Liver (tissue), 9 donors: ENCODE data around the gene DCAF5. TPM values are rescaled to one million over a fixed set of nuclear protein-coding genes. Genes with fewer than 3 reads are reported as not detected.
A peak's percentile ranks its signal among the peaks of the same experiment; 100 is the strongest.

Experiments
- DNase-seq: peaks from one replicate; pipeline ENCODE4 v3.0.0-alpha.2; 2017; ENCODE audit warnings: low spot score
- H3K27ac ChIP-seq, 2 donors: one replicate each; pipeline ENCODE4 v1.7.0; 2013; ENCODE audit warnings: inconsistent platforms in 2 of 2, low read length in 2 of 2, control low read depth in 1 of 2, low read depth in 1 of 2, mild to moderate bottlenecking in 1 of 2
- H3K27me3 ChIP-seq, 4 donors: one replicate each; pipeline versions ENCODE4 v1.6.1 to v1.7.0; 2013; ENCODE audit warnings: low read length in 3 of 4, inconsistent platforms in 1 of 4, mild to moderate bottlenecking in 1 of 4, moderate library complexity in 1 of 4; ENCODE audit not compliant: control insufficient read depth in 4 of 4, insufficient read depth in 4 of 4
- H3K36me3 ChIP-seq, 4 donors: one replicate each; pipeline versions ENCODE4 v1.6.1 to v1.7.0; 2013; ENCODE audit warnings: low read length in 3 of 4, mild to moderate bottlenecking in 3 of 4, low read depth in 1 of 4, moderate library complexity in 1 of 4; ENCODE audit not compliant: control insufficient read depth in 4 of 4, insufficient read depth in 3 of 4
- H3K4me1 ChIP-seq, 4 donors: one replicate each; pipeline versions ENCODE4 v1.6.1 to v1.7.0; 2013; ENCODE audit warnings: low read length in 3 of 4, mild to moderate bottlenecking in 3 of 4, moderate library complexity in 1 of 4; ENCODE audit not compliant: control insufficient read depth in 4 of 4, insufficient read depth in 4 of 4
- H3K4me3 ChIP-seq, 3 donors: one replicate each; pipeline versions ENCODE4 v1.6.1 to v1.7.0; 2013; ENCODE audit warnings: low read length in 3 of 3, control low read depth in 1 of 3, low read depth in 1 of 3, mild to moderate bottlenecking in 1 of 3
- H3K9ac ChIP-seq, 2 donors: one replicate each; pipeline ENCODE4 v1.7.0; 2013; ENCODE audit warnings: low read length in 2 of 2, mild to moderate bottlenecking in 2 of 2, moderate library complexity in 2 of 2, control low read depth in 1 of 2, low read depth in 1 of 2
- H3K9me3 ChIP-seq, 4 donors: one replicate each; pipeline versions ENCODE4 v1.6.1 to v1.7.0; 2013; ENCODE audit warnings: low read length in 3 of 4; ENCODE audit not compliant: control insufficient read depth in 4 of 4
- CTCF ChIP-seq: fragments of 150-350 bp; IDR thresholded peaks from 2 replicates; pipeline ENCODE4 v1.5.1; 2017; ENCODE audit warnings: improper control_type of control experiment, low read depth, low read length; ENCODE audit not compliant: missing input control
- EGR1 ChIP-seq, 2 donors: IDR thresholded peaks; 2 replicates each; pipeline ENCODE4 v1.6.1; 2016 to 2018; ENCODE audit warnings: antibody characterized with exemption in 2 of 2, low read depth in 2 of 2
- FOXA1 ChIP-seq: IDR thresholded peaks from 2 replicates; pipeline ENCODE4 v1.6.1; 2016; ENCODE audit warnings: antibody characterized with exemption
- FOXA2 ChIP-seq: IDR thresholded peaks from 2 replicates; pipeline ENCODE4 v1.6.1; 2016; ENCODE audit warnings: antibody characterized with exemption
- GABPA ChIP-seq, 2 donors: IDR thresholded peaks in 1 of 2; conservative IDR thresholded peaks in 1 of 2; 2 replicates each; pipeline ENCODE4 v1.6.1; 2016; ENCODE audit warnings: antibody characterized with exemption in 2 of 2, mild to moderate bottlenecking in 1 of 2, moderate library complexity in 1 of 2
- HNF4A ChIP-seq, 2 donors: conservative IDR thresholded peaks; 2 replicates each; pipeline ENCODE4 v1.6.1; 2016; ENCODE audit warnings: antibody characterized with exemption in 2 of 2, mild to moderate bottlenecking in 2 of 2
- HNF4G ChIP-seq: IDR thresholded peaks from 2 replicates; pipeline ENCODE4 v1.6.1; 2016; ENCODE audit warnings: antibody characterized with exemption
- JUND ChIP-seq, 2 donors: IDR thresholded peaks; 2 replicates each; pipeline ENCODE4 v1.6.1; 2016; ENCODE audit warnings: antibody characterized with exemption in 2 of 2
- MAX ChIP-seq: IDR thresholded peaks from 2 replicates; pipeline ENCODE4 v1.6.1; 2016; ENCODE audit warnings: antibody characterized with exemption
- NR2F2 ChIP-seq: IDR thresholded peaks from 2 replicates; pipeline ENCODE4 v1.6.1; 2016; ENCODE audit warnings: antibody characterized with exemption
- RAD21 ChIP-seq, 2 donors: IDR thresholded peaks; 2 replicates each; pipeline ENCODE4 v1.6.1; 2016; ENCODE audit warnings: antibody characterized with exemption in 2 of 2, mild to moderate bottlenecking in 2 of 2
- REST ChIP-seq: IDR thresholded peaks from 2 replicates; pipeline ENCODE4 v1.6.1; 2016; ENCODE audit warnings: antibody characterized with exemption, mild to moderate bottlenecking
- RXRA ChIP-seq, 2 donors: IDR thresholded peaks; 2 replicates each; pipeline ENCODE4 v1.6.1; 2017 to 2018; ENCODE audit warnings: antibody characterized with exemption in 2 of 2, mild to moderate bottlenecking in 1 of 2
- SP1 ChIP-seq: IDR thresholded peaks from 2 replicates; pipeline ENCODE4 v1.6.1; 2018; ENCODE audit warnings: antibody characterized with exemption, mild to moderate bottlenecking
- TAF1 ChIP-seq: conservative IDR thresholded peaks from 2 replicates; pipeline ENCODE4 v1.6.1; 2016; ENCODE audit warnings: antibody characterized with exemption, mild to moderate bottlenecking
- YY1 ChIP-seq: IDR thresholded peaks from 2 replicates; pipeline ENCODE4 v1.6.1; 2016; ENCODE audit warnings: antibody characterized with exemption, mild to moderate bottlenecking
- ZBTB33 ChIP-seq: IDR thresholded peaks from 2 replicates; pipeline ENCODE4 v1.6.1; 2016; ENCODE audit warnings: antibody characterized with exemption
- WGBS: extraction: QIAGEN DNeasy Blood & Tissue Kit; methylation state at CpG from one replicate; pipeline ENCODE4 v1.1.7; 2013; 5-methylcytosine and 5-hydroxymethylcytosine counted together
- polyA plus RNA-seq, 2 donors: library from polyadenylated mRNA; stranded (reverse) in 1 of 2; unstranded in 1 of 2; fragments of 200-250 nt in 1 of 2; fragments of >200 nt in 1 of 2; fragmentation: Nextera tagmentation in 1 of 2; extraction: Ambion mirVana in 1 of 2; gene quantifications; one replicate each; pipeline versions ENCODE4 v1.2.1 to v1.2.3, GENCODE V29; 2013 to 2015
- total RNA-seq, 2 donors: library from RNA; depleted of rRNA; stranded (reverse); fragments of >200 nt; gene quantifications; one replicate each; pipeline ENCODE4 v1.2.3, GENCODE V29; 2014
- donor health status: healthy.
- donor health status: healthy.
- donor health status: healthy.
- donor health status: healthy.
- donor health status: healthy.

DCAF5 gene
- total and polyA plus RNA-seq, 4 donors, result 12.9 to 18.1 (median 14.5) TPM

- H3K27ac ChIP-seq, result peak overlapping the region; percentile 74 to 77
- no peak for DNase-seq
- H3K9ac ChIP-seq, result no peak overlapping the region
- H3K4me1 ChIP-seq, result peaks cover 13 to 46% (median 32%) of the 10 kb centered on the region in 4 donors
- H3K27me3 ChIP-seq, result no peaks in the 10 kb centered on the region
- TF ChIP-seq TAF1 (no peak), RAD21 (IDR thresholded peaks at IDR 0.05) (no peak), SP1 (no peak), CTCF (no peak), NR2F2 (peak; percentile 65), HNF4A (conservative IDR thresholded peaks at IDR 0.05) (no peak)
- 72% methylated on average over 7 of the region's 7 CpGs for WGBS
- no peaks in the 10 kb centered on the region for H3K9me3 ChIP-seq
- no peak overlapping the region for H3K4me3 ChIP-seq
- H3K36me3 ChIP-seq, result no peaks in the 10 kb centered on the region
These were observed 107.0 kb downstream of the DCAF5 start for GRCh38 chr14:69045857-69046475.

GRCh38 chr14:69044965-69045555 lies 107.9 kb downstream of the DCAF5 start:
- TF ChIP-seq YY1, result no peak
- peak in 1 of 2 donors; percentile 69 for TF ChIP-seq EGR1 (IDR thresholded peaks at IDR 0.05; ENCODE audit: low read depth in 2 of 2)
- no peak for TF ChIP-seq TAF1
- 66% methylated on average over 6 of the region's 6 CpGs for WGBS
- Histone ChIP-seq H3K27ac (peak overlapping the region; percentile 74 to 77), H3K36me3 (no peaks in the 10 kb centered on the region), H3K4me1 (peaks cover 11 to 37% (median 23%) of the 10 kb centered on the region in 4 donors), H3K9me3 (no peaks in the 10 kb centered on the region), H3K27me3 (no peaks in the 10 kb centered on the region), H3K4me3 (no peak overlapping the region), H3K9ac (no peak overlapping the region)
- DNase-seq, result no peak

- Histone ChIP-seq H3K9me3 (no peaks in the 10 kb centered on the region), H3K27ac (peak overlapping the region; percentile 33 to 55), H3K4me1 (peaks cover 4 to 30% (median 18%) of the 10 kb centered on the region in 4 donors), H3K36me3 (no peaks in the 10 kb centered on the region), H3K27me3 (no peaks in the 10 kb centered on the region), H3K4me3 (no peak overlapping the region), H3K9ac (no peak overlapping the region)
- no peak for DNase-seq
- 78% methylated on average over 2 of the region's 2 CpGs for WGBS
- TF ChIP-seq REST (no peak), FOXA2 (no peak), FOXA1 (no peak), YY1 (no peak), HNF4A (conservative IDR thresholded peaks at IDR 0.05) (no peak), GABPA (IDR thresholded peaks at IDR 0.05 in 1 of 2, conservative IDR thresholded peaks at IDR 0.05 in 1 of 2) (no peak), JUND (IDR thresholded peaks at IDR 0.05) (no peak), HNF4G (no peak), MAX (no peak), ZBTB33 (no peak), CTCF (no peak), RXRA (IDR thresholded peaks at IDR 0.05) (no peak), EGR1 (IDR thresholded peaks at IDR 0.05; ENCODE audit: low read depth in 2 of 2) (no peak)
These were observed 108.6 kb downstream of the DCAF5 start for GRCh38 chr14:69044296-69044695.
